Loucy (cell line): Measurements from ENCODE around the gene TAS1R2.

ENCODE experiments used
- CTCF ChIP-seq: fragments of 200-600 bp; sonication (generic); conservative IDR thresholded peaks from 2 replicates; pipeline ENCODE4 v1.5.1; 2014; ENCODE audit warnings: mild to moderate bottlenecking, antibody characterized with exemption, low read length
- EZH2phosphoT487 ChIP-seq: fragments of 200-600 bp; IDR thresholded peaks from 2 replicates; pipeline ENCODE4 v1.6.1; 2018; ENCODE audit warnings: antibody characterized with exemption, mild to moderate bottlenecking, moderate library complexity, borderline replicate concordance

DNA sequence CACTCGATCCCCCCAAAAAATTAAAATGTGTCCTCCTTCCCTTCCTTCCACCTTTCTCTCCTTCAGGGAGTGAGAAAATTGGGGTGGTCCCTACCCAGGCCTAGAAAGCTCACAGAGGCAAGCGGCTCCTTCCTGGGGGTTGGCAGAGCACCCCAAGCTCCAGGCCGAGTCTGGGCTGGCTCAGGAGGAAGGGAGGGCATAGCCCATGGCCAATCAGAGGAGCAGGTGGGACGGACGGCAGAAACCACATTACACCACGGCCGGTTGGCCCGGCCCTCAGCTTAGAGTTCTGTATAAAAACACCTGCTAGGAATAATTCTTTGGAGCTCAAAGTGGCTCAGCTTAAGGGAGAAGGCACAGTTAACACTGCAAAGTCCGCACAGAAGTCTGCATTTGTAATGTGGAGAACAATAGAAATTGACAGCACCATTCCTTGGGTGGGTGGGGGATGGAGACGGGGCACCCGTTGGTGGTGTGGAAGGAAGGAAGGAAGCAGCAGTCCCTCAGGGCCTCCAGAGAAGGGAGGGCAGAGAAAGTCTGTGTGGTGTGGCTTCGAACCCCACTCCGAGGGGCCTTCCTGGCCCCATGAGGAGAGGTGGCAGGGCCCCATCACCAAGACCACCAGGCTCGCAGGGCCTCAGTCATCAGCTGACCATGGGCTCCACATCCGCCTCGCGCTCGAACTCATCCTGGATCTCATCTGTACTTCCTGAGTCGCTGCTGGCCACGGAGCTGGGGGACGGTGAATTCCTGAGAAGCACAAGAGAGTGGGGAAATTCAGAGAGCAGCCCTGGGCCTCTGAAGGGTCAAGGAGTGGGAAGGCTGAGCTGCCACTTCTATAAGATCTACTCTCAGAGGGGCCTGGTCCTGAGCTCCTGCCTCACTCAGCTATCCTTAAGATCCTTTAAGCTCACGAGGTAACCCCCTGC lies 48.7 kb upstream of the TAS1R2 start:
- no peak for TF ChIP-seq CTCF
- TF ChIP-seq EZH2phosphoT487 = no peak
